ENCODE measurements around the gene TLDC2.
"Not testable (repeated sequence)": the region's sequence is repeated elsewhere in the genome, so short reads cannot be mapped to it uniquely, and the experiment has no call there.

Gene TLDC2

GRCh38 chr20:36916199-36916598 is 40.3 kb downstream of the TLDC2 start:
- Mint-ChIP-seq H3K36me3 (ENCODE audit: insufficient read depth) (peaks cover 82% of the 10 kb centered on the region), H3K9me3 (no peaks in the 10 kb centered on the region), H3K27me3 (no peaks in the 10 kb centered on the region), H3K27ac (ENCODE audit: low read depth) (no peak overlapping the region), H3K4me1 (peaks cover 10% of the 10 kb centered on the region), H3K4me3 (no peak overlapping the region)
- no peak for ATAC-seq (replicated peaks; ENCODE audit: extremely low read depth, poor library complexity, severe bottlenecking)
- DNase-seq (ENCODE audit: low spot score in 2 of 2) = no peak

GRCh38 chr20:36917240-36917639 is 41.3 kb downstream of the TLDC2 start:
- Mint-ChIP-seq H3K36me3 (ENCODE audit: insufficient read depth) (peaks cover 79% of the 10 kb centered on the region), H3K27ac (ENCODE audit: low read depth) (no peak overlapping the region), H3K9me3 (no peaks in the 10 kb centered on the region), H3K4me1 (peaks cover 7% of the 10 kb centered on the region), H3K4me3 (no peak overlapping the region), H3K27me3 (no peaks in the 10 kb centered on the region)
- DNase-seq (ENCODE audit: low spot score in 2 of 2) (no peak), ATAC-seq (replicated peaks; ENCODE audit: extremely low read depth, poor library complexity, severe bottlenecking) (no peak)

GRCh38 chr20:36917943-36918342 is 42.0 kb downstream of the TLDC2 start:
- DNase-seq (ENCODE audit: low spot score in 2 of 2) = no peak
- Mint-ChIP-seq H3K4me3 (no peak overlapping the region), H3K27me3 (no peaks in the 10 kb centered on the region), H3K9me3 (no peaks in the 10 kb centered on the region), H3K4me1 (peaks cover 5% of the 10 kb centered on the region), H3K27ac (ENCODE audit: low read depth) (no peak overlapping the region), H3K36me3 (ENCODE audit: insufficient read depth) (peaks cover 80% of the 10 kb centered on the region)
- ATAC-seq (replicated peaks; ENCODE audit: extremely low read depth, poor library complexity, severe bottlenecking) = no peak

GRCh38 chr20:36919715-36920333 is 43.9 kb downstream of the TLDC2 start:
- Mint-ChIP-seq H3K9me3 (no peaks in the 10 kb centered on the region), H3K36me3 (ENCODE audit: insufficient read depth) (peaks cover 80% of the 10 kb centered on the region), H3K27ac (ENCODE audit: low read depth) (peak overlapping the region; percentile 76), H3K27me3 (no peaks in the 10 kb centered on the region), H3K4me1 (peaks cover 20% of the 10 kb centered on the region), H3K4me3 (no peak overlapping the region)
- ATAC-seq (replicated peaks; ENCODE audit: extremely low read depth, poor library complexity, severe bottlenecking) (no peak), DNase-seq (ENCODE audit: low spot score in 2 of 2) (no peak)

GRCh38 chr20:36920334-36920730 is 44.4 kb downstream of the TLDC2 start:
- Mint-ChIP-seq H3K27me3 (no peaks in the 10 kb centered on the region), H3K9me3 (no peaks in the 10 kb centered on the region), H3K4me1 (peaks cover 25% of the 10 kb centered on the region), H3K36me3 (ENCODE audit: insufficient read depth) (peaks cover 79% of the 10 kb centered on the region), H3K27ac (ENCODE audit: low read depth) (peak overlapping the region; percentile 76), H3K4me3 (no peak overlapping the region)
- ATAC-seq (replicated peaks; ENCODE audit: extremely low read depth, poor library complexity, severe bottlenecking) (no peak), DNase-seq (ENCODE audit: low spot score in 2 of 2) (no peak)

GRCh38 chr20:36924167-36925045 is 48.5 kb downstream of the TLDC2 start:
- peak overlapping the region; percentile 80 for H3K27ac Mint-ChIP-seq (ENCODE audit: low read depth)
- no peaks in the 10 kb centered on the region for H3K27me3 Mint-ChIP-seq
- no peak for DNase-seq (ENCODE audit: low spot score in 2 of 2)
- peaks cover 36% of the 10 kb centered on the region for H3K4me1 Mint-ChIP-seq
- no peak overlapping the region for H3K4me3 Mint-ChIP-seq
- H3K36me3 Mint-ChIP-seq (ENCODE audit: insufficient read depth) = peaks cover 85% of the 10 kb centered on the region
- H3K9me3 Mint-ChIP-seq = no peaks in the 10 kb centered on the region
- no peak for ATAC-seq (replicated peaks; ENCODE audit: extremely low read depth, poor library complexity, severe bottlenecking)

- Mint-ChIP-seq H3K27ac (ENCODE audit: low read depth) (peak overlapping the region; percentile 80), H3K4me1 (peaks cover 39% of the 10 kb centered on the region), H3K4me3 (no peak overlapping the region), H3K36me3 (ENCODE audit: insufficient read depth) (peaks cover 91% of the 10 kb centered on the region), H3K27me3 (no peaks in the 10 kb centered on the region), H3K9me3 (no peaks in the 10 kb centered on the region)
- ATAC-seq (replicated peaks; ENCODE audit: extremely low read depth, poor library complexity, severe bottlenecking) (no peak), DNase-seq (ENCODE audit: low spot score in 2 of 2) (no peak)
These were observed 49.3 kb downstream of the TLDC2 start for GRCh38 chr20:36925234-36925633.

- Mint-ChIP-seq H3K36me3 (ENCODE audit: insufficient read depth) (peaks cover 90% of the 10 kb centered on the region), H3K9me3 (no peaks in the 10 kb centered on the region), H3K4me3 (no peak overlapping the region), H3K27ac (ENCODE audit: low read depth) (peak overlapping the region; percentile 9), H3K27me3 (no peaks in the 10 kb centered on the region), H3K4me1 (peaks cover 50% of the 10 kb centered on the region)
- ATAC-seq (replicated peaks; ENCODE audit: extremely low read depth, poor library complexity, severe bottlenecking) (no peak), DNase-seq (ENCODE audit: low spot score in 2 of 2) (no peak)
These were observed 50.8 kb downstream of the TLDC2 start for GRCh38 chr20:36926653-36927200.

GRCh38 chr20:36927704-36928103 is 51.8 kb downstream of the TLDC2 start:
- peaks cover 93% of the 10 kb centered on the region for H3K36me3 Mint-ChIP-seq (ENCODE audit: insufficient read depth)
- ATAC-seq (replicated peaks; ENCODE audit: extremely low read depth, poor library complexity, severe bottlenecking) = no peak
- peaks cover 55% of the 10 kb centered on the region for H3K4me1 Mint-ChIP-seq
- no peaks in the 10 kb centered on the region for H3K9me3 Mint-ChIP-seq
- H3K27me3 Mint-ChIP-seq = no peaks in the 10 kb centered on the region
- DNase-seq (ENCODE audit: low spot score in 2 of 2) = no peak
- no peak overlapping the region for H3K4me3 Mint-ChIP-seq
- no peak overlapping the region for H3K27ac Mint-ChIP-seq (ENCODE audit: low read depth)

- peaks cover 50% of the 10 kb centered on the region for H3K4me1 Mint-ChIP-seq
- H3K27ac Mint-ChIP-seq (ENCODE audit: low read depth) = peak overlapping the region; percentile 88
- peaks cover 88% of the 10 kb centered on the region for H3K36me3 Mint-ChIP-seq (ENCODE audit: insufficient read depth)
- DNase-seq (ENCODE audit: low spot score in 2 of 2) (no peak), ATAC-seq (replicated peaks; ENCODE audit: extremely low read depth, poor library complexity, severe bottlenecking) (no peak)
- no peak overlapping the region for H3K4me3 Mint-ChIP-seq
- H3K9me3 Mint-ChIP-seq = no peaks in the 10 kb centered on the region
- no peaks in the 10 kb centered on the region for H3K27me3 Mint-ChIP-seq
These were observed 53.4 kb downstream of the TLDC2 start for GRCh38 chr20:36929290-36929689.

- peaks cover 87% of the 10 kb centered on the region for H3K36me3 Mint-ChIP-seq (ENCODE audit: insufficient read depth)
- H3K27me3 Mint-ChIP-seq = no peaks in the 10 kb centered on the region
- DNase-seq (ENCODE audit: low spot score in 2 of 2) (no peak), ATAC-seq (replicated peaks; ENCODE audit: extremely low read depth, poor library complexity, severe bottlenecking) (no peak)
- H3K27ac Mint-ChIP-seq (ENCODE audit: low read depth) = peak overlapping the region; percentile 88
- H3K9me3 Mint-ChIP-seq = no peaks in the 10 kb centered on the region
- peak overlapping the region; percentile 73 for H3K4me3 Mint-ChIP-seq
- peaks cover 48% of the 10 kb centered on the region for H3K4me1 Mint-ChIP-seq
These were observed 53.8 kb downstream of the TLDC2 start for GRCh38 chr20:36929691-36930090.

GRCh38 chr20:36932067-36932466 is 56.1 kb downstream of the TLDC2 start:
- H3K27ac Mint-ChIP-seq (ENCODE audit: low read depth) = peak overlapping the region; percentile 88
- peaks cover 89% of the 10 kb centered on the region for H3K36me3 Mint-ChIP-seq (ENCODE audit: insufficient read depth)
- H3K9me3 Mint-ChIP-seq; DNase-seq (ENCODE audit: low spot score in 2 of 2); ATAC-seq (replicated peaks; ENCODE audit: extremely low read depth, poor library complexity, severe bottlenecking); H3K27me3 Mint-ChIP-seq: not testable (repeated sequence)
- H3K4me3 Mint-ChIP-seq = peak overlapping the region; percentile 7
- H3K4me1 Mint-ChIP-seq = peaks cover 43% of the 10 kb centered on the region
